GM18909 (cell line): ENCODE measurements around the gene FLT3.
"Not testable (repeated sequence)": the region's sequence is repeated elsewhere in the genome, so short reads cannot be mapped to it uniquely, and the experiment has no call there.

Experiments used
- ATAC-seq: cut with Tn5 transposase; IDR thresholded peaks from one replicate; pipeline ENCODE4 v1.9.1; 2021; ENCODE audit warnings: mild to moderate bottlenecking; ENCODE audit not compliant: unreplicated experiment, poor library complexity

The FLT3 gene

GRCh38 chr13:28012383-28012782 is 88.0 kb downstream of the FLT3 start:
- no peak for ATAC-seq

- ATAC-seq = no peak
These were observed 90.3 kb downstream of the FLT3 start for GRCh38 chr13:28010046-28010445.

GRCh38 chr13:28005016-28005415 is 95.4 kb downstream of the FLT3 start:
- not testable (repeated sequence) for ATAC-seq

GRCh38 chr13:28002886-28003698 is 97.3 kb downstream of the FLT3 start:
- ATAC-seq = no peak

GRCh38 chr13:28001837-28002473 is 98.4 kb downstream of the FLT3 start:
- no peak for ATAC-seq

- no peak for ATAC-seq
These were observed 99.3 kb downstream of the FLT3 start for GRCh38 chr13:28001049-28001448.

DNA sequence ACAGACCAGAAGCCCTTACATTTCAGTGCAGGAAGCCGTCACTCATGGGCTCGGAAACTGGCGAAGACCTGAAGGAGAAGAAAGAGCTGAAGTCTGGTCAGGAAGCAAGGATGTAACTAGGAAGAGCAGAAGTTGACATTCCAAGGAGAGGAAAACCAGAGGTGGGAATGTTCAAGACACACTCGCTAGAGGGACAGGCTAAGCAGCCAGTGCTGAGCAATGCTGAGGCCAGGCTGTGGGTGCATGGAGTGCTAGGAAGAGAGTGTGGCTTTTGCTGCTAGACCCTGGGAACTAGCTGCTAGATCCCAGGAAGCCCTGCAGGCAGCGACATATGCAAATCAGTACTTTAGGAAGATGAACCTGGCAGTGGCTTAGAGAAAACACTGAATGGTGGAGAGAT is 99.8 kb downstream of the FLT3 start:
- no peak for ATAC-seq

DNA sequence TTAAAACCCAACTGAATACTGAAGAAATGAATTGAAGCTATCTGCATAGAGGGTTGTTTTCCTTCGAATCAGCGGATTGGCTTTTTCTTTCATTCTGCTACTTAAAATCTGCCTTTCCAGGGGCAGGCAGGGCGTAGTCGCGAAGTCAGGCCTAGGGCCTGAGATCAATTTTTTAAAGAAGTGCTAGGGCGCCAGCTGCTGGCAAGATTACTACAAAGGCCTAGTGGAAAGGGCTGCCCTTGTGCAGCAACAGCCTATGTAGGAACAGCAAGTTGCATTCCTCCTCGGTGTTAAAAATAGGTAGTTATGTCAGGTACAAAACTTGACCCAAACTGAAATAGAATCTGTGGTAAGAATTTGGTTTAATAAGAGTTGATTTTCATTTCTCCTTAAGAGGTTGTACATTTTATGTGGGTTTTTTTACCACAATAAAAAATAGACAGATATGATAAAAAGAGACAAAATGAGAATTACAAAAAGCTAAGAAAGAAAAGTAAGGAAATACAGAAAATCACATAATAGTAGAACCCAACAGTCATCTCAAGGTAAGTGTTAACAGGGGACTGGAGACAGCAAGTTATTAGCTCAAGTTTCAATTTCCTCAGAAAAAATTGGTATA is 102.4 kb downstream of the FLT3 start:
- ATAC-seq = no peak

- ATAC-seq = no peak
These were observed 108.5 kb downstream of the FLT3 start for GRCh38 chr13:27991881-27992280.

DNA sequence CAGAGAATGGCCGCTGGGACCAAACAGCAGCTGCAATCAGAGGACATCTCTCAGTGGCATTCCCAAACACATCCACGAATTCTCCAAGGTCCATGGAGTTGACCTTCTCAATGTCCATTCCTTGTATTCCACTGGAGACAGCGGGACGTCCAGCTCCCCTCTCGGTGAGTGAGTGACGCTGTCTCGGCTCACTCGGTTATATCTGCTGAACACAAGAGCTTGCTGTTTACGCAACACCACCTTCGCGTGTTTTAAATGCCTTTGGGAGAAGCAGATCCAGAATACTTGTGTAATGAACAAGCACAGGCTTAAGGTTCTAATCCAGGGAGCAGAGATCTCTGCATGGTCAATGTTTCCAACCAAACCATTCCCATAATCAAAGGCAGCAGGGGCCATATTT is 111.9 kb downstream of the FLT3 start, which contains the start of gene URAD:
Gene URAD (minus strand): TSS at position 174 of the 400 bp plus-strand sequence. CDS start 56 bp downstream, at position 118.
- ATAC-seq = no peak

GRCh38 chr13:27985600-27985999 is 114.8 kb downstream of the FLT3 start:
- ATAC-seq = no peak

DNA sequence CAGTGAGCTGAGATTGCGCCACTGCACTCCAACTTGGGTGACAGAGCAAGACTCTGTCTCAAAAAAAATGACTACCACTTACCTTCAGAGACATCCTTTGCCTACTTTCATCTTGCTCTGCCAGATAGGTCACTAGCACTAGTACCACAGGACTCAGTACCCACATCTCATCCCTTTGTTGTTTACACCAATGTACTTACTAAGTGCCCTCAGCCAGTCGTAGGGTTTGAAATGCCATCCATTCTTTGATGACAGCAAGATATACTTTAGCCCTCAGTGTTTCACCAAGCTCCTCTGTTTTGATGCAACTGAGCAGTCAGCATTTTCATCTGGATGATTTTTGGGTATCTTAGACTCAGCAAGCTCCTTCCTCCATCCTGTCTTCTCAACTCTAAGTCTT is 118.0 kb downstream of the FLT3 start:
- ATAC-seq = no peak

- ATAC-seq = no peak
These were observed 119.2 kb downstream of the FLT3 start for GRCh38 chr13:27981006-27981708.

DNA sequence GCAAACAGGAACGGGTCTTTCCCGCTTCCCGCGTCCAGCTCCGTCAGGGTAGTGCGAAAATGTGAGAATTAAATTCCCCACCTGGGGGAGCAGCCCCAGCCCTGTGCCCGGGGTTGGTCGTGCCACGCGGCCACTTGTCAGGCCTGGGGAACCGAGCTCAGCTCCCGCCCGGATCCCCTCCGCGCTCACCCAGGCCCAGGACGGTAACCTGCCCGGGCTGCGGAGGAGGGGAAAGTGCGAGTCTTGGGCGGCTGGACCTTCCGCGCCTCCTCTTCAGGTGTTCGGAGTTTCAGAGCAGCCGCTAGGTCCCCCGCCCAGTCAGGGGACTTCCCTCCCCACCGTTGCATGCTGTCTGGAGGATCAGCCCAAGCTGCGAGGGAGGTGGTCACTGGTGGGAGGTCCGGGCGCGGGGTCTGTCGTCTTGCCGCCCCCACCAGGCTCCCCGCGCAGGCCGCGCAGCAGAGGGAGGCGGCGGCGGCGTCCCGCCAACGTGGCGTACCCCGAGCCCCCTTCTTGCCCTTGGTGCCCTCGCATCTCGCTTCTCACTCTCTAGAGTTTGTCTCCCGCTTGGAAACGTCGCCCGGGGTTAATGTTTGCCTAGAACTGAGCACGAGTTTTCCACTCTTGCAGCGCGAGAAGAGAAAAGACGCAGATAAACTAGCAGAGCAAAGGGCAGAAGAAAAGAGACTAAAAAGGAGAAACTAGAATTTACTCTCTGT is 119.9 kb downstream of the FLT3 start:
- no peak for ATAC-seq

DNA sequence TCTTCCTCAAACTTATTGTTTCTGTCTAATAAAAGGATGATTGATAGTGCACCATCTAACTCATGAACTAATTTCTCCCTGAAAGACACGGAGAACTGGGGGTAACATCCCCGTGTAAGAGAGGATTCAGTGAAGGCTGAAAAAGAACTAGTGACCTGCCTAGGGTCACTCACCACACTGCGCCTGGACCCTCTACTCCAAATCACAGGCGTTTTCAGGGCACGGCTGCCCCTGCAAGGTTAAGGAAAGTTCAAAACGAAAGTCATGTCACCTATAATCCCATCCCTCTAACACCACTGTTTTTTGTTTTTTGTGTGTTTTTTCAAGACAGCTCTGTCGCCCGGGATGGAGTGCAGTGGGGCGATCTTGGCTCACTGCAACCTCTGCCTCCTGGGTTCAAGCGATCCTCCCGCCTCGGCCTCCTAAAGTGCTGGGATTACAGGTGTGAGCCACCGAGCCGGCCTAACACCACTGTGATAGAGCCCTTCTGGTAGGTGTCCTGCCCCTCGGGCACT is 120.6 kb downstream of the FLT3 start:
- ATAC-seq = no peak

GRCh38 chr13:27979001-27979643 is 121.3 kb downstream of the FLT3 start:
- no peak for ATAC-seq

DNA sequence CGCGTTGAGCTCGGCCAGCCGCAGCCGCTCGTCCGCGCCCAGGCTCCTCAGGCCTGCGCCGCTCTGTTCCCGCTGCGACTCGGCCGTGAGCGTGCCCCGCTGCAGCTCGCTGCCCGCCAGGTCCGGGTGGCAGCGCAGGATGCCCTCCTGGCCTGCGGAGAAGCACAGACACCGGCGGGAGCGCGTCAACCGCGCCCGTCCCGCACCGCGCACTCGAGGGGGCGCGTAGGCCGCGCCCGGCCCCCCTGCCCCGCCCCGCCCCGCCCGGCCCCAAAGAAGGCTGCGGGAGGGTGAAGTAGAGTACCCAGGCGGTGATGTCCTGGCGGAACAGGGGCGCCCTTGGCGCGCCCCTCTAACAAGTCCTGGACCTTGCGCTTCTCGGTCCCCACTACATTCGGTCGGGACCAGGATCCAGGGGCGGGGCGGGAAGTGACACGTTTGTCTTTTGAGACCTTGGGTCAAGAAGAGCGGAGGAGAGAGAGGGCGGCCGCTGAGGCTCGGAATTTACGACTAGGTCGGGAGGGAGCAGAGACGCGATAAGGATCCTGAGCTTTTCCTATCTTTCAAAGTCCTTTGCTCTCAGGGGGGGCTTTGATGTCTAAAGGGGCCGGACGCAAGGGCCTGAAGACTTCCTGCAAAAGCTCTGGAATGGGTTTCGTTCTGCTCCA is 121.9 kb downstream of the FLT3 start:
- ATAC-seq = no peak

- no peak for ATAC-seq
These were observed 122.7 kb downstream of the FLT3 start for GRCh38 chr13:27977476-27978300.
